DND-41 (cell line): ENCODE results near the gene GRK7.

Experiments used
- EZH2 ChIP-seq: IDR thresholded peaks from 3 replicates; pipeline ENCODE4 v1.6.1; 2012; ENCODE audit warnings: borderline replicate concordance, low read depth, mild to moderate bottlenecking, moderate library complexity, low read length, inconsistent platforms; ENCODE audit not compliant: severe bottlenecking
- TF ChIP-seq, protein P1 (sequence below): IDR thresholded peaks from 2 replicates; pipeline ENCODE4 v1.5.1; 2012; ENCODE audit warnings: borderline replicate concordance, low read length, moderate library complexity, mild to moderate bottlenecking; ENCODE audit not compliant: poor library complexity, severe bottlenecking; ENCODE audit errors: extremely low read depth

DNA sequence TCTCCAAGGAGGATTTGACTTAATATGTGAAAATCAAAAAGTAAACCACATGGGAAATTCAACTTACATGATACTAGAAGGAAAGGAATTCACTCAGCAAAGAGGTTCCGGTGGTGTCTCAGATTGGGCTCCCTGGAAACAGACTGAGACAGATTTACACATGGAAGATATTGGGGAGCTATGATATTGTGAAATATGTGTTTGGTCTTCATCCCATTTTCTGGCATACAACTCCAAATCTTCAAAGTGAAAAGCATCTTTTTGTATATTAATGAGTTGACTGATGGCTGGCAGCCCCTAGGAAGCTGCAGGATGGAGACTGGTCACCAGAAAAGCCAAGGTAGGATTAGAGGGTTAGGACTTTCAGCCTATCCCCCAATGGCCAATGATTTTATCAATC, 29.3 kb downstream of the GRK7 start:
- TF ChIP-seq, protein P1, sequence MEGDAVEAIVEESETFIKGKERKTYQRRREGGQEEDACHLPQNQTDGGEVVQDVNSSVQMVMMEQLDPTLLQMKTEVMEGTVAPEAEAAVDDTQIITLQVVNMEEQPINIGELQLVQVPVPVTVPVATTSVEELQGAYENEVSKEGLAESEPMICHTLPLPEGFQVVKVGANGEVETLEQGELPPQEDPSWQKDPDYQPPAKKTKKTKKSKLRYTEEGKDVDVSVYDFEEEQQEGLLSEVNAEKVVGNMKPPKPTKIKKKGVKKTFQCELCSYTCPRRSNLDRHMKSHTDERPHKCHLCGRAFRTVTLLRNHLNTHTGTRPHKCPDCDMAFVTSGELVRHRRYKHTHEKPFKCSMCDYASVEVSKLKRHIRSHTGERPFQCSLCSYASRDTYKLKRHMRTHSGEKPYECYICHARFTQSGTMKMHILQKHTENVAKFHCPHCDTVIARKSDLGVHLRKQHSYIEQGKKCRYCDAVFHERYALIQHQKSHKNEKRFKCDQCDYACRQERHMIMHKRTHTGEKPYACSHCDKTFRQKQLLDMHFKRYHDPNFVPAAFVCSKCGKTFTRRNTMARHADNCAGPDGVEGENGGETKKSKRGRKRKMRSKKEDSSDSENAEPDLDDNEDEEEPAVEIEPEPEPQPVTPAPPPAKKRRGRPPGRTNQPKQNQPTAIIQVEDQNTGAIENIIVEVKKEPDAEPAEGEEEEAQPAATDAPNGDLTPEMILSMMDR = no peak
- TF ChIP-seq EZH2 = no peak
